CD4-positive, alpha-beta T cell treated with Interleukin-15 for 4 hours (primary cell): Measurements from ENCODE around the gene MAP4K2.

Source experiments
- DNase-seq: peaks from one replicate; pipeline ENCODE4 v3.0.0-alpha.2; 2020; ENCODE audit warnings: low spot score

MAP4K2 gene

GRCh38 chr11:64754124-64754918, 48.7 kb downstream of the MAP4K2 start:
- no peak for DNase-seq

GRCh38 chr11:64753380-64754123, 49.5 kb downstream of the MAP4K2 start:
- DNase-seq, result no peak

- no peak for DNase-seq
Observed at GRCh38 chr11:64753019-64753379, 50.0 kb downstream of the MAP4K2 start.

- DNase-seq, result no peak
Observed at GRCh38 chr11:64752175-64752970, 50.6 kb downstream of the MAP4K2 start.

- DNase-seq, result no peak
Observed at GRCh38 chr11:64751580-64751979, 51.4 kb downstream of the MAP4K2 start.

GRCh38 chr11:64751136-64751535, 51.9 kb downstream of the MAP4K2 start:
- DNase-seq, result no peak

GRCh38 chr11:64750361-64751054, 52.5 kb downstream of the MAP4K2 start:
- DNase-seq, result peak; percentile 30

GRCh38 chr11:64747961-64748665, 54.9 kb downstream of the MAP4K2 start:
- no peak for DNase-seq

- no peak for DNase-seq
Observed at GRCh38 chr11:64746486-64746885, 56.5 kb downstream of the MAP4K2 start.

- peak; percentile 80 for DNase-seq
Observed at GRCh38 chr11:64745521-64746328, 57.3 kb downstream of the MAP4K2 start.

- peak; percentile 90 for DNase-seq
Observed at GRCh38 chr11:64745189-64745520, 57.9 kb downstream of the MAP4K2 start.

- peak; percentile 36 for DNase-seq
Observed at GRCh38 chr11:64744544-64745188, 58.3 kb downstream of the MAP4K2 start.

- DNase-seq, result peak; percentile 85
Observed at GRCh38 chr11:64743591-64744543, 59.1 kb downstream of the MAP4K2 start, which contains the start of gene RASGRP2. Gene RASGRP2 (minus strand): TSS chr11:64744142. CDS start chr11:64742866, 1,276 bp downstream.

GRCh38 chr11:64742889-64743590, 60.0 kb downstream of the MAP4K2 start:
- DNase-seq, result peak; percentile 76

- DNase-seq, result peak; percentile 23
Observed at GRCh38 chr11:64742087-64742888, 60.7 kb downstream of the MAP4K2 start.

- DNase-seq, result no peak
Observed at GRCh38 chr11:64741375-64742086, 61.5 kb downstream of the MAP4K2 start.

GRCh38 chr11:64739871-64740270, 63.1 kb downstream of the MAP4K2 start:
- no peak for DNase-seq
